GM12878 (cell line): ENCODE data around the gene BCAP31. TPM values are rescaled to one million over a fixed set of nuclear protein-coding genes. Genes with fewer than 3 reads are reported as not detected.

Experiments used
- ATAC-seq: fragments of 200-7000 bp; cut with Tn5 transposase; 3 replicates; pipeline ENCODE4 v1.9.1; 2020; ENCODE audit warnings: mild to moderate bottlenecking, moderate library complexity
- BruUV-seq: library from RNA; stranded (reverse); fragments of 400-500 nt; replicated peaks from 2 replicates; lab custom pipeline; 2021; lab: Mats Ljungman, UMichigan
- CTCF ChIA-PET: fragments of 300-600 bp; sonication (Branson Sonifier 250); formaldehyde crosslinking; extraction: SDS; loops from one replicate; lab custom pipeline; 2021; ENCODE audit warnings: inconsistent platforms; lab: Yijun Ruan, JAX
- POLR2A ChIA-PET: fragments of 350-600 bp; formaldehyde crosslinking; extraction: SDS; loops from one replicate; lab custom pipeline; 2021; ENCODE audit warnings: inconsistent platforms; lab: Charles Lee
- RAD21 ChIA-PET: fragments of 300-600 bp; sonication (Branson Sonifier 250); formaldehyde crosslinking; loops from one replicate; lab custom pipeline; 2023; ENCODE audit warnings: antibody characterized with exemption; ENCODE audit not compliant: unreplicated experiment; lab: Charles Lee
- SMC1A ChIA-PET: fragments of 300-600 bp; sonication (Branson Sonifier 250); formaldehyde crosslinking; loops from one replicate; lab custom pipeline; 2023; ENCODE audit not compliant: unreplicated experiment, uncharacterized antibody; lab: Charles Lee
- DNase-seq: peaks from one replicate; pipeline ENCODE4 v3.0.0-alpha.2; 2011; ENCODE audit warnings: low read depth, low spot score
- FAIRE-seq: peaks from 3 replicates; lab custom pipeline; 2011; peaks lifted over from hg19 to GRCh38; lab: Jason Lieb, UNC
- H2AFZ ChIP-seq: 2 replicates; pipeline ENCODE4 v1.6.0; 2011; ENCODE audit warnings: low read depth, low read length, control low read depth; ENCODE audit not compliant: control insufficient read depth
- H3K27ac ChIP-seq: 2 replicates; pipeline ENCODE4 v1.5.1; 2011; ENCODE audit warnings: control low read depth; ENCODE audit not compliant: control insufficient read depth, insufficient read depth
- H3K27me3 ChIP-seq, 2 experiments: replicated peaks in 1 of 2; 2 replicates each; pipeline versions ENCODE4 v1.6.0 to v1.6.1; 2011; ENCODE audit warnings: low read length in 1 of 2; ENCODE audit not compliant: control insufficient read depth in 2 of 2, insufficient read depth in 2 of 2
- H3K36me3 ChIP-seq, 2 experiments: 2 replicates each; pipeline ENCODE4 v1.5.1; 2011; ENCODE audit warnings: low read length in 1 of 2; ENCODE audit not compliant: control insufficient read depth in 2 of 2, insufficient read depth in 2 of 2
- H3K4me1 ChIP-seq: 2 replicates; pipeline ENCODE4 v1.6.1; 2011; ENCODE audit warnings: mild to moderate bottlenecking, low read length, moderate library complexity, mixed read lengths; ENCODE audit not compliant: control insufficient read depth, insufficient read depth
- H3K4me2 ChIP-seq: 2 replicates; pipeline ENCODE4 v1.6.0; 2011; ENCODE audit warnings: control low read depth; ENCODE audit not compliant: control insufficient read depth, insufficient read depth
- H3K4me3 ChIP-seq: fragments of 200-600 bp; sonication (generic); 2 replicates; pipeline ENCODE4 v1.5.1; 2016
- H3K79me2 ChIP-seq: 2 replicates; pipeline ENCODE4 v1.6.0; 2011; ENCODE audit warnings: low read length; ENCODE audit not compliant: control insufficient read depth, insufficient read depth
- H3K9ac ChIP-seq: 2 replicates; pipeline ENCODE4 v1.8.0; 2011; ENCODE audit warnings: low read length, control low read depth, mixed read lengths; ENCODE audit not compliant: control insufficient read depth, insufficient read depth
- H3K9me3 ChIP-seq: replicated peaks from 3 replicates; pipeline ENCODE4 v1.5.1; 2011; ENCODE audit warnings: mild to moderate bottlenecking, low read length; ENCODE audit not compliant: control insufficient read depth, insufficient read depth
- H4K20me1 ChIP-seq: 2 replicates; pipeline ENCODE4 v1.6.0; 2011; ENCODE audit not compliant: control insufficient read depth, insufficient read depth
- BRCA1 ChIP-seq: IDR thresholded peaks from 2 replicates; pipeline ENCODE4 v1.6.1; 2011; ENCODE audit warnings: low read depth, low read length, improper control_type of control experiment
- CBX3 ChIP-seq: fragments of 200-600 bp; sonication (generic); IDR thresholded peaks from 2 replicates; pipeline ENCODE4 v1.6.1; 2016; ENCODE audit warnings: low read depth, borderline replicate concordance
- CREM ChIP-seq: IDR thresholded peaks from 2 replicates; pipeline ENCODE4 v1.6.1; 2014; ENCODE audit warnings: antibody characterized with exemption, low read depth
- ESRRA ChIP-seq: IDR thresholded peaks from 2 replicates; pipeline ENCODE4 v1.6.1; 2012; ENCODE audit warnings: mild to moderate bottlenecking, low read length, improper control_type of control experiment
- KLF5 ChIP-seq: fragments of 450-650 bp; IDR thresholded peaks from 2 replicates; pipeline ENCODE4 v1.6.1; 2014; ENCODE audit warnings: mild to moderate bottlenecking; ENCODE audit not compliant: partially characterized antibody
- MTA2 ChIP-seq: fragments of 450-650 bp; IDR thresholded peaks from 2 replicates; pipeline ENCODE4 v1.6.1; 2016; ENCODE audit warnings: low read depth, mild to moderate bottlenecking, moderate library complexity
- MXI1 ChIP-seq: fragments of 150-350 bp; IDR thresholded peaks from 2 replicates; pipeline ENCODE4 v1.6.1; 2011; ENCODE audit warnings: low read depth, mild to moderate bottlenecking, inconsistent platforms, low read length, improper control_type of control experiment
- NR2C1 ChIP-seq: fragments of 450-650 bp; IDR thresholded peaks from 2 replicates; pipeline ENCODE4 v1.6.1; 2017; ENCODE audit warnings: antibody characterized with exemption, mild to moderate bottlenecking, moderate library complexity
- NRF1 ChIP-seq: conservative IDR thresholded peaks from 2 replicates; pipeline ENCODE4 v1.6.1; 2011; ENCODE audit warnings: mild to moderate bottlenecking, low read depth, low read length, improper control_type of control experiment
- POLR2AphosphoS5 ChIP-seq: IDR thresholded peaks from 2 replicates; pipeline ENCODE4 v1.6.1; 2011; ENCODE audit warnings: mild to moderate bottlenecking, low read length, inconsistent platforms
- RBBP5 ChIP-seq: fragments of 200-600 bp; sonication (generic); conservative IDR thresholded peaks from 2 replicates; pipeline ENCODE4 v1.6.1; 2016
- SIN3A ChIP-seq: IDR thresholded peaks from 2 replicates; pipeline ENCODE4 v1.6.1; 2012; ENCODE audit warnings: low read depth, low read length, improper control_type of control experiment
- SIX5 ChIP-seq: IDR thresholded peaks from 2 replicates; pipeline ENCODE4 v1.6.1; 2011; ENCODE audit warnings: mild to moderate bottlenecking, low read depth, low read length, moderate library complexity; ENCODE audit not compliant: severe bottlenecking
- SMAD1 ChIP-seq: fragments of 450-650 bp; IDR thresholded peaks from 2 replicates; pipeline ENCODE4 v1.6.1; 2018; ENCODE audit warnings: mild to moderate bottlenecking, low read depth; ENCODE audit not compliant: partially characterized antibody
- SMARCA5 ChIP-seq: fragments of 450-650 bp; IDR thresholded peaks from 2 replicates; pipeline ENCODE4 v1.6.1; 2017; ENCODE audit warnings: mild to moderate bottlenecking
- SRF ChIP-seq, 2 experiments: IDR thresholded peaks; 2 replicates each; pipeline ENCODE4 v1.6.1; 2011; ENCODE audit warnings: low read depth in 2 of 2, low read length in 2 of 2, mild to moderate bottlenecking in 1 of 2, moderate library complexity in 1 of 2
- WGBS: methylation state at CpG from one replicate; pipeline ENCODE4 v1.1.6; 2016; ENCODE audit warnings: low lambda C conversion rate; ENCODE audit not compliant: insufficient replicate concordance, insufficient coverage; ENCODE audit errors: missing lambda C conversion rate; 5-methylcytosine and 5-hydroxymethylcytosine counted together
- in situ Hi-C: fragments of 300-500 bp; cut with MboI; formaldehyde crosslinking; loops from 9 replicates; pipeline ENCODE4 v1.14.3; 2018; ENCODE audit warnings: mixed read lengths
- intact Hi-C: fragments of 100-400 bp; cut with micrococcal nuclease; formaldehyde crosslinking; loops from one replicate; pipeline ENCODE4 v1.14.2; 2022; ENCODE audit not compliant: unreplicated experiment
- polyA plus RNA-seq, 11 experiments: library from polyadenylated mRNA; depleted of rRNA in 4 of 11; unstranded in 6 of 11; stranded (reverse) in 5 of 11; fragments of >200 nt; fragmentation: Nextera tagmentation in 4 of 11; fragmentation: Illumina TruSeq in 1 of 11; extraction: Ambion mirVana in 4 of 11; extraction: Trizol in 1 of 11; gene quantifications; 1 replicate in 1 of 11; 2 replicates in 10 of 11; pipeline versions ENCODE4 v1.2.1 to v1.2.3, GENCODE V29; 2011 to 2016; ENCODE audit warnings: inconsistent platforms in 2 of 11, missing spikeins in 2 of 11, low read depth in 1 of 11
- total RNA-seq, 4 experiments: library from RNA; depleted of rRNA in 3 of 4; stranded (reverse); fragments of >200 nt in 3 of 4; fragmentation: Illumina TruSeq in 1 of 4; extraction: Trizol in 1 of 4; gene quantifications; 2 replicates each; pipeline versions ENCODE4 v1.2.1 to v1.2.3, GENCODE V29; 2013 to 2021
- TF ChIP-seq, protein P1 (sequence below): IDR thresholded peaks from 2 replicates; pipeline ENCODE4 v1.6.1; 2011; ENCODE audit warnings: low read depth, mild to moderate bottlenecking, low read length, moderate library complexity, borderline replicate concordance; ENCODE audit errors: extremely low read depth
- TF ChIP-seq, protein P2 (sequence below): IDR thresholded peaks from 2 replicates; pipeline ENCODE4 v1.6.1; 2011; ENCODE audit warnings: low read depth, low read length, improper control_type of control experiment, borderline replicate concordance

Gene BCAP31
- total and polyA plus RNA-seq, 10 of the 15 experiments (the other 5 are each of a cell fraction or from before 2014, with no cell fraction given), result 63.1 to 246 (median 95.6) TPM

DNA sequence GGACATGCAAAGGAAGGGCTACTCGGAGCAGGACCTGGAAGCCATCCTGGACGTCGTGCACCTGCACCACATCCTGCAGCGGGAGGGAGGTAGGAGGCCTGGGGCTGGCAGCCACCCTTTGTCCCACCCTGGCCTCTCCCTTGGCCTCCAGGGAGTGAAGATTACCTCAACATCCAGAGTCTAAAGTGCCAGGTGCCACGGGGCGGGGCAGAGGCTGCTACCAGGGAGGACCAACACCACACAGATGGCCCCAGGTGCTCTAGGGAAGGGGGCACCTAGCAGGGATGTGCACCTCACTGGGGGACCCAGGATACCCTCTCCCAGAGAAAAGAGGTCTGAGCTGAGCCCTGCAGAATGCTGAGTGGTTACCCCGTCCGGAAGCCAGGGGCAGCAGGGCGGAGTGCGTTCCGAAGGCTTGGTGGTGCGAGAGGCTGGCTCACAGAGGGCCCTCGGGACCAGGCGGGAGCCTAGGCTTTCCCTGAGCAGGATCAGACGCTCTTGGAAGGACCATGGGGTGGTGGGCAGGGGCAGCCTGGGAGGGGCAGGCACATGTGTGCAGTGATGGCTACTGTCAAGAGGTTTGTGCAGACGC, 16.5 kb upstream of the BCAP31 start (continued):
- no peak for TF ChIP-seq SRF (IDR thresholded peaks at IDR 0.05; ENCODE audit: low read depth in 2 of 2, low read length in 2 of 2)

- no TSS peak for BruUV-seq
- ChIA-PET SMC1A (no interaction called here), POLR2A (no interaction called here), CTCF (no interaction called here), RAD21 (no interaction called here)
- Histone ChIP-seq H3K27me3 (no peaks in the 10 kb centered on the region; a peak in 1 of 4 replicates), H3K4me3 (no peak overlapping the region), H3K9ac (no peak overlapping the region), H3K79me2 (no peaks in the 10 kb centered on the region), H3K4me1 (no peaks in the 10 kb centered on the region), H2AFZ (no peak overlapping the region), H3K4me2 (no peak overlapping the region), H4K20me1 (no peaks in the 10 kb centered on the region), H3K27ac (no peak overlapping the region), H3K36me3 (no peaks in the 10 kb centered on the region), H3K9me3 (no peaks in the 10 kb centered on the region; the same call in 2 of the 3 replicates)
- DNase-seq (no peak), ATAC-seq (no peak), FAIRE-seq (no peak)
- in situ Hi-C loops (loop anchor here (10.0 kb wide), 2 partner anchors 45 to 65 kb away; partner anchors contain the start of genes PNCK and SRPK3), intact Hi-C loops (no loop called here)
- WGBS, result 46% methylated on average over 28 of the region's 29 CpGs
- no peak for TF ChIP-seq RBBP5
- TF ChIP-seq NRF1, result no peak
- TF ChIP-seq MXI1, result no peak
- no peak for TF ChIP-seq SRF (IDR thresholded peaks at IDR 0.05; ENCODE audit: low read depth in 2 of 2, low read length in 2 of 2)
- no peak for TF ChIP-seq MTA2
- TF ChIP-seq, protein P1, sequence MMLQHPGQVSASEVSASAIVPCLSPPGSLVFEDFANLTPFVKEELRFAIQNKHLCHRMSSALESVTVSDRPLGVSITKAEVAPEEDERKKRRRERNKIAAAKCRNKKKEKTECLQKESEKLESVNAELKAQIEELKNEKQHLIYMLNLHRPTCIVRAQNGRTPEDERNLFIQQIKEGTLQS, result no peak
- TF ChIP-seq BRCA1, result no peak
- TF ChIP-seq SMARCA5, result no peak
- TF ChIP-seq, protein P2, sequence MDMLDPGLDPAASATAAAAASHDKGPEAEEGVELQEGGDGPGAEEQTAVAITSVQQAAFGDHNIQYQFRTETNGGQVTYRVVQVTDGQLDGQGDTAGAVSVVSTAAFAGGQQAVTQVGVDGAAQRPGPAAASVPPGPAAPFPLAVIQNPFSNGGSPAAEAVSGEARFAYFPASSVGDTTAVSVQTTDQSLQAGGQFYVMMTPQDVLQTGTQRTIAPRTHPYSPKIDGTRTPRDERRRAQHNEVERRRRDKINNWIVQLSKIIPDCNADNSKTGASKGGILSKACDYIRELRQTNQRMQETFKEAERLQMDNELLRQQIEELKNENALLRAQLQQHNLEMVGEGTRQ, result no peak
- TF ChIP-seq SIN3A, result no peak
- no peak for TF ChIP-seq NR2C1
- TF ChIP-seq CREM, result no peak
- TF ChIP-seq CBX3, result no peak
- no peak for TF ChIP-seq SMAD1
- no peak for TF ChIP-seq SIX5
- TF ChIP-seq POLR2AphosphoS5, result no peak
- TF ChIP-seq ESRRA, result no peak
- TF ChIP-seq KLF5, result no peak
Measured at GRCh38 chrX:153739754-153740486, 15.7 kb upstream of the BCAP31 start.
